GM12874 (cell line): ENCODE results near the gene FARP2.

Source experiments
- TF ChIP-seq, protein P1 (sequence below): IDR thresholded peaks from 2 replicates; pipeline ENCODE4 v1.5.1; 2011; ENCODE audit warnings: low read depth, mild to moderate bottlenecking, control low read depth, low read length, moderate library complexity; ENCODE audit not compliant: insufficient read depth

Gene FARP2

DNA sequence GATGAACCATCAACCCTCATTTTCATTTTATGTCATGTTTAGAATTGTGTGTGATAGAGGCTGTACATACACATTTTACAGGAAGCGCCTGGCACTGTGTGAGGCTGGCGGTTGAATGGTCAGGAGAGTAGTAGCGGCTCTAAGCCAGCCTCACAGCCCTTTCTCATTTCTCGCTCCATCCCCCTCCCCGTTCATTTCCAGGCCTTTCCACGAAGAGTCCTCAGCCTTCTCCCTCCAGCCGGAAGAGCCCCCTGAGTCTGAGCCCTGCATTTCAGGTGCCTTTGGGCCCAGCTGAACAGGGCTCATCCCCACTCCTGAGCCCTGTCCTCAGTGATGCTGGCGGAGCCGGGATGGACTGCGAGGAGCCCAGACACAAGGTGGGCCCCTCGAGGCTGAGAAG is 100.5 kb downstream of the FARP2 start:
- TF ChIP-seq, protein P1, sequence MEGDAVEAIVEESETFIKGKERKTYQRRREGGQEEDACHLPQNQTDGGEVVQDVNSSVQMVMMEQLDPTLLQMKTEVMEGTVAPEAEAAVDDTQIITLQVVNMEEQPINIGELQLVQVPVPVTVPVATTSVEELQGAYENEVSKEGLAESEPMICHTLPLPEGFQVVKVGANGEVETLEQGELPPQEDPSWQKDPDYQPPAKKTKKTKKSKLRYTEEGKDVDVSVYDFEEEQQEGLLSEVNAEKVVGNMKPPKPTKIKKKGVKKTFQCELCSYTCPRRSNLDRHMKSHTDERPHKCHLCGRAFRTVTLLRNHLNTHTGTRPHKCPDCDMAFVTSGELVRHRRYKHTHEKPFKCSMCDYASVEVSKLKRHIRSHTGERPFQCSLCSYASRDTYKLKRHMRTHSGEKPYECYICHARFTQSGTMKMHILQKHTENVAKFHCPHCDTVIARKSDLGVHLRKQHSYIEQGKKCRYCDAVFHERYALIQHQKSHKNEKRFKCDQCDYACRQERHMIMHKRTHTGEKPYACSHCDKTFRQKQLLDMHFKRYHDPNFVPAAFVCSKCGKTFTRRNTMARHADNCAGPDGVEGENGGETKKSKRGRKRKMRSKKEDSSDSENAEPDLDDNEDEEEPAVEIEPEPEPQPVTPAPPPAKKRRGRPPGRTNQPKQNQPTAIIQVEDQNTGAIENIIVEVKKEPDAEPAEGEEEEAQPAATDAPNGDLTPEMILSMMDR = no peak

DNA sequence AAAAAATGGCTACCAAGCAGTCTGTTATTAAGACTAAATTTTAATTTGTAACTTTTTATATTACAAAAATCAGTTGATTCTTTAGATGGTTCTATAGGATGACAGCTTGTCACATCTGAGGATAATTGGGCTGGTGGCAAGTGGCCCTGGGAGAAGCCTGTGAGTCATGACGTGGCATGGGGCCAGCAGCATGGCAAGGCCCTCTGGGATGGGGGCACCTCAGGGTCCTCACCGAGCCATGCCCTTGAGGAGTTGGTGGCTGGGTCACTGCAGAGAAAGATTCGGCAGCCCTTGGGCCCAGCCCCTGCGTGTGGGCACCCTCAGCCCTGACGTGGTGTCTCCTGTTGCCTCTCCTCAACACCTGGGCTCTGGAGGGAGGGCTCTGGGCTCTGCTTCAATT is 102.6 kb downstream of the FARP2 start:
- TF ChIP-seq, protein P1 = no peak

DNA sequence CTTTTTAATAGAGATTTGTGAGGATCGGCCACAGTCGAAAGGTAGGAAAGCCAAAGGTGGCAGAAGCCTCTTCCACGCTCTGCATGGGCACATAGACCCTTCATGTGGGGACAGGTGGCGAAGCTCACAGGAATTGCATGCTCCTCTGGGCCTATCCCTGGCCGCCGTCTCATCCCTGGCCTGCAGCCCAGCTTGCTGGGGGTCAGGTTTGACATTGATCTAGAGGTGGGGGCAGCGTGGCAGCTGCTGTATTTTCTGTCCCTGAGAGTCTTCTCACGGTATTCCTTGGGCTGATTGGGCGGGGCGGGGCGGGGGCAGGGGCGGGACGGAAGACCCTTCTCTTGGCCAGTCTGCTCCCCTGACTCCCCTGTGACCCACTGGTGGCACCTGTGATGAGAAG is 103.4 kb downstream of the FARP2 start:
- TF ChIP-seq, protein P1 = no peak

- TF ChIP-seq, protein P1 = no peak
Measured at GRCh38 chr2:241460631-241461030, 104.5 kb downstream of the FARP2 start.

DNA sequence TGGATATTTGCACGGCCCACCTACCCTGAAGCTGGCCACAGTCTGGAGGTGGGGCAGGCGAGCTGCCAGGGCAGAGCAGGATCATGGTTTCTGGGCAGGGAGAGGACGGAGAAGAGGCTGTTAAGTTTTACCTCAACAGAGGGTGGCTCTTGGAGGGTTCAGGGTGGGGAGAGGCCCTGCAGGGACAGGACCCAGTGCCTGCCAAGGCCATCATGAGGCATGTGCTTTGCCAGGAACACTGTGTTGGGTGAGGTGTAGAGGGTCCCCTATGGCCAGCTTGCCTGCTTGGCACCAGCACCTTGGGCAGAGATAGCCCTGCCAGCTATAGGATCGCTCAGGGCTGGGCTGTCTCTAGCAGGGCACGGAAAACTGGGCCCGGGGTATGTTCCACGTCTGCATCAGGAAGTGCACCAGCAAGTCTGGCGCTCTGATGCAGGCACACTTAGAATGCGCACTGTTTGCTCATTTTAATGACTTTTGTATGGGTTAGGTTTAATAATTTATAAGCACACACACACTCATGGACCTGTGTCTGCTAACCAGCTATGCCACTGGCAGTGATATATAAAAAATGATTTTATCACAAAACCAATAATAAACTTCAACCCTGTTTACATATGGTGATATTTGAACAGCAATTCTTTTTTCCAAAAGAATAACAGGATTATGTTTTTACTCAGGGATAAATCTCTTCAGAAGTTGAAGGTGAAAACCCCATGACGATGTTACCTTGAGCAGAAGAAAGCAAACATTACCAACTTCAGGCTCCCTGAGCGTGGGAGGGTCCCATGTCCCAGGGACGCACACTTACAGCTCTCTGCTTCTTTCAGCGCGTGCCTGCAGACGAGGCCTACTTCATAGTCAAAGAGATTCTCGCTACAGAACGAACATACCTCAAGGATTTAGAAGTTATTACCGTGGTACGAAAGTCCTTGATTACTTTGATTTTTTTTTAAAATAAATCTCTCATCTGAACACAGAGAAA is 105.9 kb downstream of the FARP2 start:
- TF ChIP-seq, protein P1 = no peak

DNA sequence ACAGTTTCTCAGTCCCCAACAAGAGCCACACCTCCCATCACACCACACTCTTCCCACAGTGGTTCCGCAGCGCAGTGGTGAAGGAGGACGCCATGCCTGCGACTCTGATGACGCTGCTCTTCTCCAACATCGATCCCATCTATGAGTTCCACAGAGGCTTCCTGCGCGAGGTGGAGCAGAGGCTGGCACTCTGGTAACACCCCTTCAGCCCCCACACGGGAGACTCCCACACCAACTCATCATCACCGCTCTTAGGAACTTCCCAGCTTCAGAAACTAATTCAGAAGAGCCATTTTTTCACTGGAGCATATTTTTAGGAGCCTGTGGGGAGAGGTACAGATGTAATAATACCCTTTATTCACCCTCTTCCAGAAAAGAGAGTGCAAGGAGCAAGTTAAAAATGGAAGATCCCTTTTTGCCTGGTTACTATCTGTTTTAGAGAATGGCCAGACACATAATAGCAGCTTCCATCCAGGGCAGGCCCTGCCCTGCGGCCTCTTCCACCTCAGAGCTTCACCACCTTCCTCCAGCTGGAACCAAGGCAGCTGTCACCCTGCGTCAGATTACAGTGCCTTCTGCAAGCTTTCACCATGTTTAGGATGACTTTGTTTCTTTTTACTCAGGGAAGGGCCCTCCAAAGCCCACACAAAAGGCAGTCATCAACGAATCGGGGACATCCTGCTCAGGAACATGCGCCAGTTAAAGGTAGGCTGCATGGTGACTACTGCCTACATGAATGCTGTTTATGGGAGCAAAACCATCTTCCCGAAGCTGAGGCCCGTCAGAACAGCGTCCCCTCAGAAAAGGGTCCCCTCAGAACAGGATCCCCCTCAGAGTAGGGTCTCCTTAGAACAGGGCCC is 107.4 kb downstream of the FARP2 start:
- TF ChIP-seq, protein P1 = no peak

- TF ChIP-seq, protein P1 = no peak
Measured at GRCh38 chr2:241465543-241465942, 109.5 kb downstream of the FARP2 start.
